Tongue (tissue), 2 donors: ENCODE data around the gene PLD6. TPM values are rescaled to one million over a fixed set of nuclear protein-coding genes. Genes with fewer than 3 reads are reported as not detected.
"Not testable (repeated sequence)": the region's sequence is repeated elsewhere in the genome, so short reads cannot be mapped to it uniquely, and the experiment has no call there.

Experiments used
- DNase-seq: peaks from one replicate; pipeline ENCODE4 v3.0.0-alpha.2; 2015
- total RNA-seq: library from RNA; depleted of rRNA; stranded (reverse); fragments of >200 nt; gene quantifications from one replicate; pipeline ENCODE4 v1.2.3, GENCODE V29; 2014

PLD6 gene
- total RNA-seq, 1 donor from 2014 or later: 11.8 TPM

DNA sequence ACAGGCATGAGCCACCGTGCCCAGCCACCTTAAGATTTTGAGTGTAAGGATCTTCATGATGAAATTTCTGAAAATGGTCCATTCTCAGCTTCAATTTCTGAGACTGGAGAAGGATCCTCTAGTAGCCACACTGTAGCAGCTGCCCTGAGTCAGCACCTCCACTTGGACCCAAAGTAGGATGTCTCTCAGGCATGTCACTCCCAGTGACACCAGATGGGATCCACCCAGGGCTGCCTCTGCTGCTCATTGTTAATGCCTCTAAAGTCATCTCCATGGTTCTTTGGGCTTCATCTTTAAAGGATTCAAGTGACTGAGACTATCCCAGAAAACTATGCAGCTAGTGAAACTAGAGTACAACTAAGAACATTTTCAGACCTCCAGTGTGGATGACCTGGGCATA, 7.9 kb downstream of the PLD6 start:
- DNase-seq: no peak

GRCh38 chr17:17196776-17197175, 9.4 kb downstream of the PLD6 start:
- DNase-seq: no peak

GRCh38 chr17:17195466-17195865, 10.7 kb downstream of the PLD6 start:
- not testable (repeated sequence) for DNase-seq

DNA sequence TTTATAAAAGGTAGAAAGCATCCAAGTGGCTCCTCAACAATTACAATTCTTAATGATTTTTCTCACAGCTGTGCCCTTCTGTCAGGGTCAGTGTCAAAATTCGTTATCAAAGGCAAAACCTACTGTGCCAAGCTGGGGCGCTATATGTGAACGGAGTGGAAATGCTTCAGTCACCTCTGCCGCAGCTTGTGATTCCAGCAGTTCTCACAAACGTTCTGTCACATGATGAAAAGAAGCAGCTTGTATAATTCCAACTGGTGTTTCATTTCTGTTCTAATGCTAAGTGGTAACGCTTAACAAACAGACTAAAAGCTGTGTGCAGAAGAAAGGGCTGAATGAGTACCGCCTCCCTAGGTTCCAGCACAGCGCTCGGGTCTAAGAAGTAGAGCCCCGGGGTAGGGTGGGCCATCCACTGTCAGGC, 14.2 kb downstream of the PLD6 start:
- DNase-seq: peak; percentile 57

- DNase-seq: no peak
Observed at GRCh38 chr17:17191346-17191792, 14.8 kb downstream of the PLD6 start.

- DNase-seq: no peak
Observed at GRCh38 chr17:17190188-17190587, 15.9 kb downstream of the PLD6 start.

- DNase-seq: no peak
Observed at GRCh38 chr17:17189559-17189958, 16.6 kb downstream of the PLD6 start.

- no peak for DNase-seq
Observed at GRCh38 chr17:17188586-17188985, 17.5 kb downstream of the PLD6 start.

- DNase-seq: no peak
Observed at GRCh38 chr17:17186551-17187505, 19.3 kb downstream of the PLD6 start.

DNA sequence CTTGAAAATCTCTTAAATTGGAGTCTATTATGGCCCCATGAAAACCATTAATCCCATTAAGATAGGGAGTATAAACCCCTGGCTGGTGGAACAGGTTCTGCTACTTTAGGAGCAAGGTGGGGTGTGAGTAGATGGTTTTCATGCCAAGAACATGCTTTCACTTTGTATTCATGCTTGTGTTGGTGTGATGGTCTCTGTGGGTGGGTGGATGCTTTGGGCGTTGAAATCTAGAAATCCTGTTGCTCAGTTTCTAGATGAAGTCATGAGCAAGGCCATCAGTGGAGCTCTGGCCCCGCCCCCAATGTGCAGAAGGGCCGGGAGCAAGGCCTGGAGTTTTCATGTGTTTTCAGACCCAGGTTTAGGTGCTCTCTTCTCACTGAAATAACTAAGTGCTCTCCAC, 20.1 kb downstream of the PLD6 start:
- peak; percentile 65 for DNase-seq

DNA sequence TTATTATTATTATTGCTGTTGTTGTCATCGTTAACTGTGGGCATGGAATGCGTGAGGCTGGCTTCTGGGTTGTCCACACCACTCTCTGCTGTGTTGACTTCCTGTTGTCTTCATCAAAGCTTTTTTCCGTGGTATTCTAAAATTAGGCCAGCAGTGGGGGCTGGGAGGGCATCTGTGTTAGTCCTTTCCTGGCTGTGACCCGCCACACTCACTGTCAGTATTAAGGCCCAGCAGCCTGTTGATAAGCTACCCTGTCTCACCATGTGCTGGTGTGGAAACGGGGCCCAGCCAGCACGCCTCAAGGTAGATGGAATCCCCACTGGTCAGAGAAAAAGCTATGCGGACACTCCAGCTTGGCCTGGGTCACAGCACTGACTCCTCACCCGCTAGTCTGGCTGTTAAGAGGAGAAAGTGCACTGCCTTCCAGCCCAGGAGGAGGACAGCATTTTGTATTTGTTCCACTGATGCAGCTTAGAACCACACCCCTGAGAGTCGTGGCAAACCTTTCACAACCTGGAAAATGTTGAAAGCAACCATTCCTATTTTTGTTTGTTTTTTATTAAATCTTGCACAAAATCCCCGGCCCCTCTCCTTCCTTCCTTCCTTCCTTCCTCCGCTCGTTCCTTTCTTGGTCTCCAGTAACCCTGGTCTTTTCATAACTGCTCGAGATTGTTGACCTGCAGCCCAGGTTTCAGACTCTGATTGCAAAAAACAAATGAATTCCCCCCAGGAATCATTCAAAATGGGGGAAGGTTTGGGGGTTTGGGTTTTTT, 21.0 kb downstream of the PLD6 start:
- not testable (repeated sequence) for DNase-seq

DNA sequence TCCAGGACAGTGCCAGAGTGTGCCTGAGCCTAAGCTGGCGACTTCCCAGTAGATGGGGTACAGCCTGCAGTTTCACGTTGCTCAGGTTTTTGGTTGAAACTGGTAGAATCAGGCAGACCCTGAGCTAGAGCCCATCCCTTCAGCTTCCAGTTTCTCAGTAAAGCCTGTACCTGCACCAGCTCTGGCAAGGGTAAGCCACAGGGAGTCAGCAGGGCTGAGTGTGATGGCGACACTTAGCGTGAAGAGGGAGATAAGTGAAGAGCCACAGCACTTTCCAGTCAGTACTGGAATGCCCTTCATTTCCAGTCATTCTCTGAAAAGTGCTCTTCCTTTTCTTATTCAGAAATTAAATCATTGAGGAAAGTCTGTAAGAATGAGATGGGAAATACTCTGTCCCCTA, 22.4 kb downstream of the PLD6 start:
- DNase-seq: no peak

GRCh38 chr17:17182598-17183136, 23.5 kb downstream of the PLD6 start:
- no peak for DNase-seq

- DNase-seq: no peak
Observed at GRCh38 chr17:17181666-17182597, 24.2 kb downstream of the PLD6 start.

GRCh38 chr17:17180741-17181525, 25.2 kb downstream of the PLD6 start:
- no peak for DNase-seq

- no peak for DNase-seq
Observed at GRCh38 chr17:17180141-17180603, 26.0 kb downstream of the PLD6 start.

GRCh38 chr17:17179371-17179827, 26.7 kb downstream of the PLD6 start:
- DNase-seq: no peak

- DNase-seq: no peak
Observed at GRCh38 chr17:17177176-17177575, 29.0 kb downstream of the PLD6 start.

GRCh38 chr17:17176341-17176740, 29.8 kb downstream of the PLD6 start:
- no peak for DNase-seq

- no peak for DNase-seq
Observed at GRCh38 chr17:17175917-17176316, 30.2 kb downstream of the PLD6 start.

DNA sequence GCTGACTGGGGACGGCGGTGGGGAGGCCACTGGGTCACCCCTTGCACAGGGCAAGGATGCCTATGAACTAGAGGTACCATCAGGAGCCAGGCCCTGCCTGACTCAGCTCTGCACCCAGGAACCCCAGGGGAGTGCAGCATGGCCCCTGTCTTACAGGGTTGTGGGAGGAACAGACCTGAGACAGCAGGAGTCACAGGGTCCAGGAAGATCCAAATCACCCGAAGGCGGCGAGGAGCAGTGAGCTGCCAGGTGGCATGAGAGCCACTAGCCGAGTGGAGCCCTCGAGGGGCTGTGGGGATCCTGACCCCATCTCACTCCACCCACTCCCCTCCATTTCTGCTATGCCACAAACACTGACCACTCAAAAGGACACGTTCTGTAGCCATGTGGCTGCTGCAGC, 30.8 kb downstream of the PLD6 start:
- DNase-seq: no peak
